ENCODE data around the gene HLA-DQA1.

The HLA-DQA1 gene

GRCh38 chr6:32609731-32610640 lies 27.2 kb upstream of the HLA-DQA1 start:
- DNase-seq (ENCODE audit: low read depth): peak; percentile 97
- H3K4me3 ChIP-seq (ENCODE audit: low read depth, low read length): no peak overlapping the region

GRCh38 chr6:32610682-32611296 lies 26.4 kb upstream of the HLA-DQA1 start:
- no peak for DNase-seq (ENCODE audit: low read depth)
- no peak overlapping the region for H3K4me3 ChIP-seq (ENCODE audit: low read depth, low read length)
- no peak for TF ChIP-seq CTCF (conservative IDR thresholded peaks at IDR 0.05; ENCODE audit: low read depth, low read length)

More at GRCh38 chr6:32609731-32610640, 27.2 kb upstream of the HLA-DQA1 start:
- no peak for TF ChIP-seq CTCF (conservative IDR thresholded peaks at IDR 0.05; ENCODE audit: low read depth, low read length)

- no peak for TF ChIP-seq CTCF (conservative IDR thresholded peaks at IDR 0.05; ENCODE audit: low read depth, low read length)
- no peak for DNase-seq (ENCODE audit: low read depth)
- no peak overlapping the region for H3K4me3 ChIP-seq (ENCODE audit: low read depth, low read length)
These were observed 23.7 kb upstream of the HLA-DQA1 start for GRCh38 chr6:32613475-32613874.

GRCh38 chr6:32614366-32615081 lies 22.7 kb upstream of the HLA-DQA1 start:
- TF ChIP-seq CTCF (conservative IDR thresholded peaks at IDR 0.05; ENCODE audit: low read depth, low read length): no peak
- no peak for DNase-seq (ENCODE audit: low read depth)

GRCh38 chr6:32615885-32616532 lies 21.2 kb upstream of the HLA-DQA1 start:
- no peak for DNase-seq (ENCODE audit: low read depth)
- no peak for TF ChIP-seq CTCF (conservative IDR thresholded peaks at IDR 0.05; ENCODE audit: low read depth, low read length)
- no peak overlapping the region for H3K4me3 ChIP-seq (ENCODE audit: low read depth, low read length)

More at GRCh38 chr6:32614366-32615081, 22.7 kb upstream of the HLA-DQA1 start:
- H3K4me3 ChIP-seq (ENCODE audit: low read depth, low read length): no peak overlapping the region

- TF ChIP-seq CTCF (conservative IDR thresholded peaks at IDR 0.05; ENCODE audit: low read depth, low read length): no peak
- no peak overlapping the region for H3K4me3 ChIP-seq (ENCODE audit: low read depth, low read length)
- DNase-seq (ENCODE audit: low read depth): no peak
These were observed 19.5 kb upstream of the HLA-DQA1 start for GRCh38 chr6:32617751-32618150.
